H1 (cell line): ENCODE results near the gene RERE. TPM values are rescaled to one million over a fixed set of nuclear protein-coding genes. Genes with fewer than 3 reads are reported as not detected.

Source experiments
- CEBPB ChIP-seq: IDR thresholded peaks from 2 replicates; pipeline ENCODE4 v1.6.1; 2012; ENCODE audit warnings: low read depth, low read length
- SIN3A ChIP-seq, 2 experiments: IDR thresholded peaks in 1 of 2; conservative IDR thresholded peaks in 1 of 2; 2 replicates each; pipeline ENCODE4 v1.6.1; 2011 to 2012; ENCODE audit warnings: low read length in 2 of 2, improper control_type of control experiment in 1 of 2, low read depth in 1 of 2, mild to moderate bottlenecking in 1 of 2
- TAF7 ChIP-seq: optimal IDR thresholded peaks from 2 replicates; pipeline ENCODE3; 2011; ENCODE audit warnings: low read depth, mild to moderate bottlenecking, inconsistent platforms, low read length, moderate library complexity, borderline replicate concordance
- polyA plus RNA-seq, 7 experiments: library from polyadenylated mRNA; depleted of rRNA in 3 of 7; stranded (reverse) in 5 of 7; unstranded in 2 of 7; fragments of >200 nt in 5 of 7; fragments of 200-250 nt in 2 of 7; gene quantifications; 1 replicate in 5 of 7; 2 replicates in 1 of 7; 4 replicates in 1 of 7; pipeline versions ENCODE4 v1.2.1 to v1.2.3, GENCODE V29; 2011 to 2013; ENCODE audit warnings: missing spikeins in 2 of 7, mixed read lengths in 2 of 7
- total RNA-seq: library from RNA; stranded (reverse); fragmentation: NEBNext Ultra II Directional; extraction: Animal tissue kit (Norgen Biotek cat#: 25700); gene quantifications from 2 replicates; pipeline ENCODE4 v1.2.1, GENCODE V29; 2021
- TF ChIP-seq, protein P1 (sequence below), 3 experiments: IDR thresholded peaks; 1 replicate in 2 of 3; 2 replicates in 1 of 3; pipeline versions ENCODE4 v1.5.1 to v1.6.1; 2011; ENCODE audit warnings: low read length in 3 of 3, mild to moderate bottlenecking in 3 of 3, inconsistent platforms in 2 of 3, low read depth in 1 of 3, moderate library complexity in 1 of 3; ENCODE audit not compliant: insufficient read depth in 1 of 3; ENCODE audit errors: control extremely low read depth in 1 of 3

Gene RERE
- total and polyA plus RNA-seq, 2 of the 8 experiments (the other 6 are each of a cell fraction or from before 2014, with no cell fraction given) = 15.3 to 142 TPM

GRCh38 chr1:8848663-8849386 is 31.4 kb upstream of the RERE start (continued):
- TF ChIP-seq, protein P1, sequence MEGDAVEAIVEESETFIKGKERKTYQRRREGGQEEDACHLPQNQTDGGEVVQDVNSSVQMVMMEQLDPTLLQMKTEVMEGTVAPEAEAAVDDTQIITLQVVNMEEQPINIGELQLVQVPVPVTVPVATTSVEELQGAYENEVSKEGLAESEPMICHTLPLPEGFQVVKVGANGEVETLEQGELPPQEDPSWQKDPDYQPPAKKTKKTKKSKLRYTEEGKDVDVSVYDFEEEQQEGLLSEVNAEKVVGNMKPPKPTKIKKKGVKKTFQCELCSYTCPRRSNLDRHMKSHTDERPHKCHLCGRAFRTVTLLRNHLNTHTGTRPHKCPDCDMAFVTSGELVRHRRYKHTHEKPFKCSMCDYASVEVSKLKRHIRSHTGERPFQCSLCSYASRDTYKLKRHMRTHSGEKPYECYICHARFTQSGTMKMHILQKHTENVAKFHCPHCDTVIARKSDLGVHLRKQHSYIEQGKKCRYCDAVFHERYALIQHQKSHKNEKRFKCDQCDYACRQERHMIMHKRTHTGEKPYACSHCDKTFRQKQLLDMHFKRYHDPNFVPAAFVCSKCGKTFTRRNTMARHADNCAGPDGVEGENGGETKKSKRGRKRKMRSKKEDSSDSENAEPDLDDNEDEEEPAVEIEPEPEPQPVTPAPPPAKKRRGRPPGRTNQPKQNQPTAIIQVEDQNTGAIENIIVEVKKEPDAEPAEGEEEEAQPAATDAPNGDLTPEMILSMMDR (IDR thresholded peaks at IDR 0.05; ENCODE audit: control extremely low read depth in 1 of 3, insufficient read depth in 1 of 3, low read depth in 1 of 3, low read length in 3 of 3) = peak; percentile 88 to 99 (median 98)
- TF ChIP-seq CEBPB = peak; percentile 9; the same call in 1 of the 2 replicates
- TF ChIP-seq SIN3A (conservative IDR thresholded peaks at IDR 0.05 in 1 of 2, IDR thresholded peaks at IDR 0.05 in 1 of 2; ENCODE audit: low read depth in 1 of 2, low read length in 2 of 2) = 0 out of 4 replicates have a peak, but pooled peaks of 1 of the 2 experiments have one; percentile 43
- TF ChIP-seq TAF7 = no peak
